ENCODE data around the gene HSF5. TPM values are rescaled to one million over a fixed set of nuclear protein-coding genes. Genes with fewer than 3 reads are reported as not detected.

The HSF5 gene, protein sequence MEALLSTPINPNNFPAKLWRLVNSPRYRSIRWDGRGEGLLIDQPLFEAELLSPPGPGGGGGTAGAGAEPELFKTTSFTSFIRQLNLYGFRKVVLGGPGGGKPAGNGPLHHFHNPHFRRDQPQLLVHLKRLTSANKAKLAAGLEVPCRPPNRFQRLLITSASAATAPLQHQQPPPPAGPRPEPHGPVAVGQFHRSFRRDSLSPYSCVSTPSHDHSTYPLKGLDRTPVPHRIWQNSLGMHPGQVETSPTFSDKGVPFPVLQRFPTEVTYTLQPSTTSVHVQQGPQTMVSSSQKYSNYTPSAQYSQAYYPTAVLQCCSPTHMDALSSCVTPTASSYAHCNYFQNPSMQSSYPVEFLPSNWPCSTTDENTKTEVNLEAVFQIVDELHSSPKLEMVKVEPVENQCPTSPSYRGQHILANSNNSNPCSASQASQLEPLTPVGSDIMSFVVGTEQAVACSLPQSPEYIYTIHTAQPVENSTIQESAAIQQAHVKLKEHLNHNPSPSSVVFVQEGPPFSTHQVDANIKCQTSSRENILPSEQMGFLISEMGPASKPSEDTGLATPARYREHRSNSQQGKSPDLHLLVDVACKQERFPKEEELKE
- under 1 TPM in 5 of 6 experiments, not detected in 1; 0.06 to 0.18 (median 0.10) TPM for total RNA-seq
- long read RNA-seq = 0 reads

DNA sequence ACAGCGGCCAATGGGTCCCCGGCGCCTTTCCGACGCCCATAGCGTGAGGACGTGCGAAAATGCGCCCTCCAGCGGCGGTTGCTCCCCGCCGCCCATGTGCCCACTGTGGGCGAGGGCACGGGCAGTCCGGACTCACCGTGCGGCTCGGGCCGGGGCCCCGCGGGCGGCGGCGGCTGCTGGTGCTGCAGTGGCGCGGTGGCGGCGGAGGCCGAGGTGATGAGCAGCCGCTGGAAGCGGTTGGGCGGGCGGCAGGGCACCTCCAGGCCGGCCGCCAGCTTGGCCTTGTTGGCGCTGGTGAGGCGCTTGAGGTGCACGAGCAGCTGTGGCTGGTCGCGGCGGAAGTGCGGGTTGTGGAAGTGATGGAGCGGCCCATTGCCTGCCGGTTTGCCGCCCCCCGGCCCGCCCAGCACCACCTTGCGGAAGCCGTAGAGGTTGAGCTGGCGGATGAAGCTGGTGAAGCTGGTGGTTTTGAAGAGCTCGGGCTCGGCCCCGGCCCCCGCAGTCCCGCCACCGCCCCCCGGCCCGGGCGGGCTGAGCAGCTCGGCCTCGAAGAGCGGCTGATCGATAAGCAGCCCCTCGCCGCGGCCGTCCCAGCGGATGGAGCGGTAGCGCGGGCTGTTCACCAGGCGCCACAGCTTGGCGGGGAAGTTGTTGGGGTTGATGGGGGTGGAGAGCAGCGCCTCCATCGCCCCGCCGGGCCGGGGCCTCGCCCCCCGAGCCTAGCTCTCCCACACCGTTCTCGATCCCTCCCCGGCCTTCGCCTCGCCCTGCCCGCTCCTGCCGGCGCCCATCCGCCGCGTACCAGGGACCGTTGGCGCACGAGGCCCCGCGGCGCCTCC is at the start of gene HSF5:
Gene HSF5 (minus strand): TSS at position 820 of the 839 bp plus-strand sequence. CDS start 134 bp downstream, at position 686.
- peak in 2 of 3 donors; percentile 38 to 62 for DNase-seq
- no peak within 1 kb of the TSS for H3K27ac ChIP-seq
- 60% methylated on average over 3 of the region's 98 CpGs for WGBS (ENCODE audit: insufficient coverage, low coverage, low lambda C conversion rate, missing lambda C conversion rate)
- intact Hi-C loops (cut with DNase I) = no loop called here
- H3K4me3 ChIP-seq = peak within 1 kb of the TSS in 1 of 3 donors; percentile 19
- peak; percentile 20 to 50 (median 37) for ATAC-seq
- TF ChIP-seq, protein P1, sequence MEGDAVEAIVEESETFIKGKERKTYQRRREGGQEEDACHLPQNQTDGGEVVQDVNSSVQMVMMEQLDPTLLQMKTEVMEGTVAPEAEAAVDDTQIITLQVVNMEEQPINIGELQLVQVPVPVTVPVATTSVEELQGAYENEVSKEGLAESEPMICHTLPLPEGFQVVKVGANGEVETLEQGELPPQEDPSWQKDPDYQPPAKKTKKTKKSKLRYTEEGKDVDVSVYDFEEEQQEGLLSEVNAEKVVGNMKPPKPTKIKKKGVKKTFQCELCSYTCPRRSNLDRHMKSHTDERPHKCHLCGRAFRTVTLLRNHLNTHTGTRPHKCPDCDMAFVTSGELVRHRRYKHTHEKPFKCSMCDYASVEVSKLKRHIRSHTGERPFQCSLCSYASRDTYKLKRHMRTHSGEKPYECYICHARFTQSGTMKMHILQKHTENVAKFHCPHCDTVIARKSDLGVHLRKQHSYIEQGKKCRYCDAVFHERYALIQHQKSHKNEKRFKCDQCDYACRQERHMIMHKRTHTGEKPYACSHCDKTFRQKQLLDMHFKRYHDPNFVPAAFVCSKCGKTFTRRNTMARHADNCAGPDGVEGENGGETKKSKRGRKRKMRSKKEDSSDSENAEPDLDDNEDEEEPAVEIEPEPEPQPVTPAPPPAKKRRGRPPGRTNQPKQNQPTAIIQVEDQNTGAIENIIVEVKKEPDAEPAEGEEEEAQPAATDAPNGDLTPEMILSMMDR (IDR thresholded peaks at IDR 0.05) = peak in 2 of 4 donors; percentile 7 to 15
- no peak for TF ChIP-seq POLR2A (IDR thresholded peaks at IDR 0.05)
- H3K4me1 ChIP-seq = peaks cover 0 to 8% (median 0%) of the 10 kb centered on the region in 4 donors
- peaks cover 15 to 48% (median 28%) of the 10 kb centered on the region in 4 donors for H3K36me3 ChIP-seq
- no peaks in the 10 kb centered on the region for H3K27me3 ChIP-seq
- no peaks in the 10 kb centered on the region for H3K9me3 ChIP-seq

DNA sequence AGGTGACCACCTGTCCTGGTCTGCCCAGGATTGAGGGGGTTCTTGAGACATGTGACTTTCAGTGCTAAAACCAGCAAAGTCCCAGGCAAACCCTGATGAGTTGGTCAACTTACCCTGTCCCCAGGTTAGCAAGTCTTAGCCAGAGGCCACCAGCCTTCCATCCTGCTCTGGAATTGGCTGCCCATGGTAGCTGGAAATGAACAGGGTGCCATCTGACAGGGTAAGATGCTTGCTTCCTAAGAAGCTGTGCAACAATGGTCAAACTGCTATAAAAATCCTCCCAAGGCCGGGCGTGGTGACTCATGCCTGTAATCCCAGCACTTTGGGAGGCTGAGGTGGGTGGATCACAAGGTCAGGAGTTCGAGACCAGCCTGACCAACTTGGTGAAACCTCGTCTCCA is 49.1 kb upstream of the HSF5 start:
- H3K4me1 ChIP-seq = peaks cover 0 to 40% (median 15%) of the 10 kb centered on the region in 4 donors
- intact Hi-C loops (cut with DNase I) = no loop called here
- TF ChIP-seq POLR2A (IDR thresholded peaks at IDR 0.05) = no peak
- TF ChIP-seq, protein P1 (IDR thresholded peaks at IDR 0.05) = no peak
- no peak for DNase-seq
- 81% methylated on average over 4 of the region's 4 CpGs for WGBS (ENCODE audit: insufficient coverage, low coverage, low lambda C conversion rate, missing lambda C conversion rate)
- no peaks in the 10 kb centered on the region for H3K27me3 ChIP-seq
- no peak overlapping the region for H3K4me3 ChIP-seq
- H3K36me3 ChIP-seq = no peaks in the 10 kb centered on the region
- H3K9me3 ChIP-seq = no peaks in the 10 kb centered on the region
- ATAC-seq = no peak
- H3K27ac ChIP-seq = no peak overlapping the region

DNA sequence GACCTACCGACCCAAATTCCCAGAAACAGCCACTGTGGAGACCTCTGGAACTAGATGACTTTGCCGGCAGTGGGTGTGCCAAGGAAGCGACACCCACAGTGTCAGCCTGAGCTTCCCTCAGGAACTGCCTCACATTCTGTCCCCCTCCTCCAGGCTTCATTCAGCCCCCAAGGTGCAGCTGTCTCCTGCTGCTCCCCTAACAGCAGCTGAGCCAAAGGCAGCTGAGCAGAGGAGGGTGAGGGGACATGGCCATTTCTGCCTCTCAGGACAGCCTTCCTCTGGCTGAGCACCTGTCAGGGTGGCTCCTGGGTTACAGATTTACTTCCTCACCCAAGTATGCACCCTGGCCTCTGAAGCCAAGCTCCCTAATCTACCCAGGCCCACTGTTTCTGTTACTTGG is 48.3 kb upstream of the HSF5 start:
- DNase-seq (no peak), ATAC-seq (no peak)
- Histone ChIP-seq H3K4me1 (peaks cover 0 to 43% (median 15%) of the 10 kb centered on the region in 4 donors), H3K9me3 (no peaks in the 10 kb centered on the region), H3K4me3 (no peak overlapping the region), H3K27me3 (no peaks in the 10 kb centered on the region), H3K27ac (no peak overlapping the region), H3K36me3 (no peaks in the 10 kb centered on the region)
- no peak for TF ChIP-seq POLR2A (IDR thresholded peaks at IDR 0.05)
- TF ChIP-seq, protein P1 (IDR thresholded peaks at IDR 0.05) = no peak
- intact Hi-C loops (cut with DNase I) = no loop called here
- WGBS (ENCODE audit: insufficient coverage, low coverage, low lambda C conversion rate, missing lambda C conversion rate) = no CpG with 5 or more reads among the region's 3 CpGs

DNA sequence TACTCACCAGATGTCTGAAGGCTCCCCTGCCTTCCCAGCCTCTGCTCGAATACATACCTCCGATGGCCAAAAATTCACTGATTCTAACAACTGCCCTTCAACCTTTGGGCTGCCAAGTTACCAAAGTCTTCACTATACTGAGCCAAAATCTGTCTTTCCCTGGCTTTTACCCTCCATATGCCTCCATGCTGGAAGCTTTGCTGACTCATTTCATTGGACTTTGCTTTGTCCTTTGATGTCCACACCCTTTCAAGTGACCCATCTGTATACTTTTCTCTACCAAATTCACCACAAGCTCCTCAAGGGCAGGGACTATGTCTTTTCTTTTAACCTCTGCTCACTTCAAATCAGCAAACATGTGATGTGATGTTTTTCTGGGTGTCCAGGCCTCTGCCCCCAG is 47.2 kb upstream of the HSF5 start:
- intact Hi-C loops (cut with DNase I) = no loop called here
- DNase-seq (no peak), ATAC-seq (peak; percentile 28 to 71 (median 65))
- H3K4me3 ChIP-seq = no peak overlapping the region
- TF ChIP-seq, protein P1 (IDR thresholded peaks at IDR 0.05) = no peak
- TF ChIP-seq POLR2A (IDR thresholded peaks at IDR 0.05) = no peak
- no peaks in the 10 kb centered on the region for H3K36me3 ChIP-seq
- no peaks in the 10 kb centered on the region for H3K9me3 ChIP-seq
- H3K27ac ChIP-seq = peak overlapping the region; percentile 28 to 72 (median 41)
- no peaks in the 10 kb centered on the region for H3K27me3 ChIP-seq
- H3K4me1 ChIP-seq = peaks cover 0 to 43% (median 15%) of the 10 kb centered on the region in 4 donors
- WGBS (ENCODE audit: insufficient coverage, low coverage, low lambda C conversion rate, missing lambda C conversion rate) = no CpG with 5 or more reads among the region's 2 CpGs
